Prostate gland (tissue), 2 donors: Measurements from ENCODE around the gene RAB5B. TPM values are rescaled to one million over a fixed set of nuclear protein-coding genes. Genes with fewer than 3 reads are reported as not detected.

Experiments used
- DNase-seq: peaks from one replicate; pipeline ENCODE4 v3.0.0-alpha.2; 2019; ENCODE audit warnings: low spot score
- H3K27ac ChIP-seq, 2 donors: fragments of 200-600 bp; sonication (generic); 2 replicates each; pipeline ENCODE4 v1.5.1; 2017 to 2019
- H3K27me3 ChIP-seq: fragments of 200-600 bp; sonication (generic); replicated peaks from 2 replicates; pipeline ENCODE4 v1.5.1; 2019; ENCODE audit not compliant: insufficient read depth
- H3K36me3 ChIP-seq, 2 donors: fragments of 200-600 bp; sonication (generic); 1 replicate in 1 of 2; 2 replicates in 1 of 2; pipeline versions ENCODE4 v1.5.1 to v1.8.1; 2017 to 2019
- H3K4me1 ChIP-seq: fragments of 200-600 bp; sonication (generic); replicated peaks from 2 replicates; pipeline ENCODE4 v1.5.1; 2019
- H3K4me3 ChIP-seq, 2 donors: fragments of 200-600 bp; sonication (generic); 2 replicates each; pipeline ENCODE4 v1.5.1; 2017 to 2019
- H3K9me3 ChIP-seq: fragments of 200-600 bp; sonication (generic); 2 replicates; pipeline ENCODE4 v1.5.1; 2017
- POLR2A ChIP-seq: fragments of 450-650 bp; IDR thresholded peaks from one replicate; pipeline ENCODE4 v1.6.1; 2016; ENCODE audit warnings: antibody characterized with exemption, mild to moderate bottlenecking
- POLR2AphosphoS5 ChIP-seq: sonication (generic); formaldehyde crosslinking; IDR thresholded peaks from one replicate; pipeline ENCODE4 v1.6.1; 2017; ENCODE audit warnings: antibody characterized with exemption
- WGBS: methylation state at CpG from one replicate; pipeline ENCODE4 v1.1.5; 2018; 5-methylcytosine and 5-hydroxymethylcytosine counted together
- intact Hi-C: fragments of 100-400 bp; cut with DNase I; formaldehyde crosslinking; loops from one replicate; pipeline ENCODE4 v1.14.2; 2022
- total RNA-seq, 2 donors: library from RNA; depleted of rRNA; stranded (reverse); fragments of >200 nt; gene quantifications; one replicate each; pipeline ENCODE4 v1.1.0, GENCODE V29; 2016
- TF ChIP-seq, protein P1 (sequence below), 4 experiments: fragments of 200-600 bp in 2 of 4; fragments of 450-650 bp in 2 of 4; sonication (generic) in 2 of 4; IDR thresholded peaks; 1 replicate in 3 of 4; 2 replicates in 1 of 4; pipeline ENCODE4 v1.5.1; 2016 to 2019; ENCODE audit warnings: antibody characterized with exemption in 4 of 4, mild to moderate bottlenecking in 2 of 4, moderate library complexity in 2 of 4

RAB5B gene, protein sequence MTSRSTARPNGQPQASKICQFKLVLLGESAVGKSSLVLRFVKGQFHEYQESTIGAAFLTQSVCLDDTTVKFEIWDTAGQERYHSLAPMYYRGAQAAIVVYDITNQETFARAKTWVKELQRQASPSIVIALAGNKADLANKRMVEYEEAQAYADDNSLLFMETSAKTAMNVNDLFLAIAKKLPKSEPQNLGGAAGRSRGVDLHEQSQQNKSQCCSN
- total RNA-seq: 100 to 1,000 TPM in 1 of 2 donors, 10 to 100 TPM in 1; 82.5 to 191 TPM

DNA sequence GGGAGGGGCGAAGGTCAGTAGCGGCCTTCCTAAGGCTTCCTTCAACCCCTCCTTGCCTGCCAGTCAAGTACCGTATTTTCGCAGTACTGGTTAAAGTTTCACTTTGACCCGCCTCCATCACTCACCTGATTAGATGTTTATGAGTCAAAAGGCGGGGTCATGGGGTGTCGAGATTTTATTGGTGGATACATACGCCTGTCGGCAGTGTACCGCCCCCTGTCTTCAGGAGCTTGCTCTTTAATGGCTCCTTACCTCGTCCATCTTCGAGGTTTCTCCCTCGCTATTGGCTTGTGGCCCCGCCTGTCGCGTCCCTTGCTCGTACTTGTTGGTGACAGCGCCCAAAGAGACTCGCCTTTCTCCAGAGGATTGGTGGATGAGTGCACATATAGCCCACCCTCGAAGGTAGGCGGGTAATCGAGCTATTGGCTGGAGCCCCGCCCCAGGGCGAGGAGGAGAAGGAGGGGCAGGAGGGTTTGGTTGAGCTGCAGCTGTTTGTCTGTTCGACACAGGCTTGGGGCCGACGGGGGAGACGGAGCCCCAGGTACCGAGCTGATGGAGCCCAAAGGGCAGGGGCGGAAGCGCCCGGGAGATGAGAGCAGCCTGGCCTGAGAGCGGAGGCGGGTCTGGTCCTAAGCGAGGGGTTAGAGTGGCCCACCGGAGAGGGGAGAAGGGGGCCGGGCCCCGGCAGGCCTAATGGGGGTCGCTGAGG lies at the start of gene RAB5B:
RAB5B (plus strand) TSS at position 480 of the 709 bp plus-strand sequence. CDS start 12,883 bp downstream, outside the sequence.
- H3K27me3 ChIP-seq: no peaks in the 10 kb centered on the region
- intact Hi-C loops: no loop called here
- H3K4me1 ChIP-seq: no peaks in the 10 kb centered on the region
- peak; percentile 100 for DNase-seq
- no peaks in the 10 kb centered on the region for H3K9me3 ChIP-seq
- peak within 1 kb of the TSS; percentile 76 to 94 for H3K4me3 ChIP-seq
- H3K36me3 ChIP-seq: no peaks in the 10 kb centered on the region
- H3K27ac ChIP-seq: peak within 1 kb of the TSS; percentile 94 to 98
- TF ChIP-seq, protein P1, sequence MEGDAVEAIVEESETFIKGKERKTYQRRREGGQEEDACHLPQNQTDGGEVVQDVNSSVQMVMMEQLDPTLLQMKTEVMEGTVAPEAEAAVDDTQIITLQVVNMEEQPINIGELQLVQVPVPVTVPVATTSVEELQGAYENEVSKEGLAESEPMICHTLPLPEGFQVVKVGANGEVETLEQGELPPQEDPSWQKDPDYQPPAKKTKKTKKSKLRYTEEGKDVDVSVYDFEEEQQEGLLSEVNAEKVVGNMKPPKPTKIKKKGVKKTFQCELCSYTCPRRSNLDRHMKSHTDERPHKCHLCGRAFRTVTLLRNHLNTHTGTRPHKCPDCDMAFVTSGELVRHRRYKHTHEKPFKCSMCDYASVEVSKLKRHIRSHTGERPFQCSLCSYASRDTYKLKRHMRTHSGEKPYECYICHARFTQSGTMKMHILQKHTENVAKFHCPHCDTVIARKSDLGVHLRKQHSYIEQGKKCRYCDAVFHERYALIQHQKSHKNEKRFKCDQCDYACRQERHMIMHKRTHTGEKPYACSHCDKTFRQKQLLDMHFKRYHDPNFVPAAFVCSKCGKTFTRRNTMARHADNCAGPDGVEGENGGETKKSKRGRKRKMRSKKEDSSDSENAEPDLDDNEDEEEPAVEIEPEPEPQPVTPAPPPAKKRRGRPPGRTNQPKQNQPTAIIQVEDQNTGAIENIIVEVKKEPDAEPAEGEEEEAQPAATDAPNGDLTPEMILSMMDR (IDR thresholded peaks at IDR 0.05): peak; percentile 50 to 85 (median 51)
- peak; percentile 98 for TF ChIP-seq POLR2AphosphoS5
- TF ChIP-seq POLR2A: peak; percentile 100
- WGBS: under 1% methylated on average over 36 of the region's 39 CpGs

DNA sequence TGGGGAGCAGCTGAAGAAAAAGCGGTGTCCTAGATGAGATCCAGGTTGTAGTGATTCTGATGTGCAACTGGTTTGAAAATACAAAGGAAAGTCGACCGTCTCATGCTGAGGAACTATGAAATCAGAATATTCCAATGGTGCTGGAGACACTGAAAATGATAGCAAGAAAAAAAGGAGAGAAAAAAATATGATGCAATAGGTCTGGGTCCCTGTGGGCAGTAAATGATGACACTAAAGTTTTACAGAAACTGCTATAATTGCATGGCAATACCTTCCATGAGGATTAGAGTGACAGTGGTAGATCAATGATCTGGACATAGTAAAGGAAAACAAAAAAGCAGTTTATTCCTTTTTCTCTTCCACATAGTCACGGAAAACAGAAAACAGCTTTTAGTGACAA lies 48.5 kb upstream of the RAB5B start:
- peak overlapping the region in 1 of 2 donors; percentile 73 for H3K4me3 ChIP-seq
- no peaks in the 10 kb centered on the region for H3K36me3 ChIP-seq
- H3K27me3 ChIP-seq: no peaks in the 10 kb centered on the region
- intact Hi-C loops: loop anchor here (5.0 kb wide), 2 partner anchors 108 to 198 kb away; partner anchors contain the start of genes CD63, ORMDL2 and SARNP
- 82% methylated on average over 4 of the region's 4 CpGs for WGBS
- no peak for TF ChIP-seq POLR2AphosphoS5
- no peak for TF ChIP-seq POLR2A
- TF ChIP-seq, protein P1 (IDR thresholded peaks at IDR 0.05): no peak
- H3K4me1 ChIP-seq: peaks cover 12% of the 10 kb centered on the region
- DNase-seq: no peak
- H3K27ac ChIP-seq: peak overlapping the region; percentile 94 to 97
- no peaks in the 10 kb centered on the region for H3K9me3 ChIP-seq

DNA sequence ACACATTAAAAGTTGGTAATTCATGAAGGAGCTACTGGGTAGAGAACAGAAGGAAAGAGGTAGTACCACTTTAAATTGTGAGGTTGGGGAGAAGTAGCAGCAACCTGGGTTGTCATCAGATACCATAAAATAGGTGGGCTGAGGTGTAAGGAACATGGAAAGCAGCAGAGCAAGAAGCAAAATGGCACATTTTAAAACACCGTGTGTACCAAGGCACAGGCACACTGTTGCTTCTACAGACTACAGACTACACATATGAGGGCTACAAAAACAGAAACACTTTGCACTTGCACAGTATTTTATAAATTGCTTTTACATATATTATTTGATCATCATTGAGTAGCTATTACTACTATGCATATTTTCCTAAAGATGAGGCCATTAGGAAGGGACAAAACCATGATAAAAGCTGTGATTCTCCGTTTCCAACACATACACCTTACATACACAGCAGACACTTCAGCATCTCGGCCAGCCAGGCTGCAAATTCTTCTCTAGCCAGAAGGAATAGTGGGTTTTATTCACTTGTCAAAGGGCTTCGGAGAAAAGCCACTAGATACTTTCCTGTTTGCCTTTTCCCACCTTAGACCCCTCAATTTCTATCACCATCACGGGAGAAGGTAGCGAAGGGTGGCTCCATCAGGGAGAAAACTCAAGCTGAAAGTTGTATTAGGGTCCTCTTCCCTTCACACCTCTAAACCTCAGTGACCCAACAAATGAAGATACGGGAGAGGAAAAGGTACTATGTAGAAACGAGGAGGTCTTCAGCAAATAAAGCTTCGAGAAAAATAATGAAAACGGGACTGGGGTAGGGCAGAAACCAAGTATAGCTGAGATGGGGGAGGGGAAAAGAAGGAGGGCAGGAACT lies 47.8 kb upstream of the RAB5B start:
- Histone ChIP-seq H3K9me3 (no peaks in the 10 kb centered on the region), H3K27me3 (no peaks in the 10 kb centered on the region), H3K4me1 (peaks cover 7% of the 10 kb centered on the region), H3K27ac (peak overlapping the region; percentile 94 to 97), H3K4me3 (peak overlapping the region; percentile 73 to 93), H3K36me3 (no peaks in the 10 kb centered on the region)
- WGBS: 7% methylated on average over 10 of the region's 10 CpGs
- intact Hi-C loops: loop anchor here (2.0 to 5.0 kb wide), 3 partner anchors 95 to 199 kb away; partner anchors contain the start of genes CD63, ORMDL2 and SARNP
- no peak for DNase-seq
- TF ChIP-seq POLR2AphosphoS5 (no peak), POLR2A (no peak)
- TF ChIP-seq, protein P1 (IDR thresholded peaks at IDR 0.05): no peak

DNA sequence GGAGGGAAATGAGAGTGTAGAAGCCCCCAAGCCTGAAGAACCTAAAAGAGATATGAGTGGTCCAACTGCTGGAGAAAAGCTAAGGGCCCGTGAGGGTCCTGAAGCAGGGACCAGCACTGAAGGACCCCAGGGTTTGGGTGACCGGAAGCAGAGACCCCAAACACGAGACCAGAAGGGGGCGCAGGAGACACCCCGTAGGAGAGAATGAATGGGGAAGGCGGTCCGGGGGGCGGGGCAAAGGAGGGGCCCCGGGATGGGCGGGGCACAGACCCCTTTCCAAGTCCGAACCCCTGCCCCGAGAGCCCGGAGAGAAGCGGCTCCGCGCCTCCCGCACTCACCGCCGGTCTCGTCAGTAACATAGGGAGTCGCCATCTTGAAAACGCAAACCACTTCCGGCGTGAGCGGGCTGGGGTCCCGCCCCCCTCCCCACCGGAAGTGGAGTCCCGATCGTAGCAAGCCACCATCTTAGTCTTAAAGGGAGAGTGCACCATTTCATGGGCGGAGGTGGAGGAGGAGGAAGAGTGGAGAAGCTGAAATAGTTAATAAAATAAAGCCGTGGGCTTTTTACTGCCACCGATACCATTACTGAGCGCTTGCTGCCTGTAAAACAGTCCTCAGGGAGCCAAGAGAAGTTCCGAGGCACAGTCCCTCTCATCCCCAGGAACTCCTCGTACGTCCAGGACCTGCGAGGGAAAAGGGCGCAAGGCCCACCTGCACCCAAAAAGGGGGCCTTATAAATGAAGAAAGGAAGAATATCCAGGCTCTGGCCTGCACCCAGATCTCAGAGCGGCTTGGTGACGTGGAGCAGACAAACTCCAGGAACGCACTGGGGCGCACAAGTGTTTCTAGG lies 46.9 kb upstream of the RAB5B start:
- under 1% methylated on average over 42 of the region's 42 CpGs for WGBS
- TF ChIP-seq POLR2A (peak; percentile 66), POLR2AphosphoS5 (peak; percentile 81)
- TF ChIP-seq, protein P1 (IDR thresholded peaks at IDR 0.05): peak; percentile 67 to 80 (median 72)
- H3K9me3 ChIP-seq: no peaks in the 10 kb centered on the region
- H3K36me3 ChIP-seq: no peaks in the 10 kb centered on the region
- peak overlapping the region; percentile 94 to 97 for H3K27ac ChIP-seq
- DNase-seq: peak; percentile 85
- no peaks in the 10 kb centered on the region for H3K27me3 ChIP-seq
- intact Hi-C loops: loop anchor here (2.0 to 5.0 kb wide), 3 partner anchors 96 to 200 kb away; partner anchors contain the start of genes CD63, ORMDL2 and SARNP
- H3K4me3 ChIP-seq: peak overlapping the region; percentile 73 to 93
- H3K4me1 ChIP-seq: peaks cover 2% of the 10 kb centered on the region
